K562 (cell line): Measurements from ENCODE around the gene FBXO10. TPM values are rescaled to one million over a fixed set of nuclear protein-coding genes. Genes with fewer than 3 reads are reported as not detected.

Experiments used
- ATAC-seq: fragments of 200-7000 bp; cut with Tn5 transposase; 3 replicates; pipeline ENCODE4 v1.9.1; 2020; ENCODE audit warnings: moderate library complexity
- BruUV-seq: library from RNA; stranded (reverse); fragments of 400-500 nt; replicated peaks from 2 replicates; lab custom pipeline; 2021; lab: Mats Ljungman, UMichigan
- CTCF ChIA-PET: fragments of 300-600 bp; formaldehyde crosslinking; extraction: SDS; loops from one replicate; lab custom pipeline; 2021; ENCODE audit warnings: low intra/inter-chr PET ratio; lab: Yijun Ruan, JAX
- POLR2A ChIA-PET: fragments of 300-600, 350-650 bp; sonication (Branson Sonifier 250); formaldehyde crosslinking; extraction: SDS; loops from one replicate; lab custom pipeline; 2021; ENCODE audit warnings: antibody characterized with exemption, inconsistent platforms; lab: Yijun Ruan, JAX
- DNase-seq, 4 experiments: peaks; one replicate each; pipeline versions ENCODE4 v3.0.0 to v3.0.0-alpha.2; 2011 to 2018; ENCODE audit warnings: low spot score in 3 of 4, mixed read lengths in 3 of 4; ENCODE audit errors: extremely low read depth in 1 of 4
- FAIRE-seq: peaks from 2 replicates; lab custom pipeline; 2011; peaks lifted over from hg19 to GRCh38; lab: Jason Lieb, UNC
- H2AFZ ChIP-seq: 2 replicates; pipeline ENCODE4 v1.6.0; 2011; ENCODE audit warnings: low read depth, low read length, control low read depth, inconsistent platforms
- H3K27ac ChIP-seq: fragments of 200-600 bp; 3 replicates; pipeline ENCODE4 v1.8.0; 2011; ENCODE audit warnings: low read depth, mild to moderate bottlenecking, control low read depth, inconsistent platforms, low read length, moderate library complexity, mixed read lengths; ENCODE audit errors: extremely low read depth
- H3K27me3 ChIP-seq, 2 experiments: fragments of 300-600 bp in 1 of 2; 2 replicates in 1 of 2; 3 replicates in 1 of 2; pipeline versions ENCODE4 v1.6.0 to v1.8.0; 2011; ENCODE audit warnings: inconsistent platforms in 2 of 2, low read length in 2 of 2, mild to moderate bottlenecking in 1 of 2, mixed read lengths in 1 of 2, moderate library complexity in 1 of 2; ENCODE audit not compliant: control insufficient read depth in 2 of 2, insufficient read depth in 2 of 2
- H3K36me3 ChIP-seq: fragments of 300-600 bp; 3 replicates; pipeline ENCODE4 v1.8.0; 2011; ENCODE audit warnings: mild to moderate bottlenecking, low read length, inconsistent platforms; ENCODE audit not compliant: control insufficient read depth, insufficient read depth
- H3K4me1 ChIP-seq, 2 experiments: fragments of 200-600 bp in 1 of 2; replicated peaks in 1 of 2; 2 replicates in 1 of 2; 3 replicates in 1 of 2; pipeline versions ENCODE4 v1.5.1 to v1.8.0; 2011; ENCODE audit warnings: inconsistent platforms in 2 of 2, low read length in 2 of 2, mild to moderate bottlenecking in 1 of 2, mixed read lengths in 1 of 2, moderate library complexity in 1 of 2; ENCODE audit not compliant: control insufficient read depth in 2 of 2, insufficient read depth in 2 of 2
- H3K4me2 ChIP-seq: 2 replicates; pipeline ENCODE4 v1.6.1; 2011; ENCODE audit warnings: low read length, control low read depth, inconsistent platforms, mixed read lengths; ENCODE audit not compliant: insufficient read depth
- H3K4me3 ChIP-seq: fragments of 200-600 bp; sonication (generic), shearing (Covaris generic); 2 replicates; pipeline ENCODE4 v1.5.1; 2016; ENCODE audit warnings: control low read depth, inconsistent platforms
- H3K79me2 ChIP-seq: fragments of 200-600 bp; 3 replicates; pipeline ENCODE4 v1.8.0; 2011; ENCODE audit warnings: low read length, inconsistent platforms; ENCODE audit not compliant: control insufficient read depth, insufficient read depth
- H3K9ac ChIP-seq, 2 experiments: 2 replicates each; pipeline versions ENCODE4 v1.6.0 to v1.6.1; 2011; ENCODE audit warnings: low read depth in 2 of 2, low read length in 2 of 2, control low read depth in 1 of 2, inconsistent platforms in 1 of 2, mild to moderate bottlenecking in 1 of 2, mixed read lengths in 1 of 2; ENCODE audit not compliant: insufficient read depth in 1 of 2
- H3K9me1 ChIP-seq: one replicate; pipeline ENCODE4 v1.6.0; 2011; ENCODE audit warnings: inconsistent platforms, mild to moderate bottlenecking, low read length, moderate library complexity; ENCODE audit not compliant: control insufficient read depth, insufficient read depth
- H3K9me3 ChIP-seq: replicated peaks from 2 replicates; pipeline ENCODE4 v1.5.1; 2011; ENCODE audit warnings: low read depth, low read length, inconsistent platforms; ENCODE audit not compliant: control insufficient read depth, insufficient read depth
- H4K20me1 ChIP-seq: replicated peaks from 2 replicates; pipeline ENCODE4 v1.6.1; 2011; ENCODE audit warnings: low read length, inconsistent platforms, mixed read lengths; ENCODE audit not compliant: control insufficient read depth, insufficient read depth
- BRD9 ChIP-seq: fragments of 450-650 bp; IDR thresholded peaks from 2 replicates; pipeline ENCODE4 v1.6.1; 2018; ENCODE audit warnings: low read depth; ENCODE audit not compliant: partially characterized antibody
- CBFA2T3 ChIP-seq: fragments of 450-650 bp; IDR thresholded peaks from 2 replicates; pipeline ENCODE4 v1.6.1; 2017
- CHAMP1 ChIP-seq: fragments of 450-650 bp; IDR thresholded peaks from 2 replicates; pipeline ENCODE4 v1.6.1; 2016; ENCODE audit warnings: mild to moderate bottlenecking
- MLX ChIP-seq, 2 experiments: fragments of 450-650 bp in 1 of 2; sonication (generic) in 1 of 2; formaldehyde crosslinking; conservative IDR thresholded peaks; 2 replicates each; pipeline versions ENCODE4 v1.4.0 to v1.8.1; 2020 to 2022; ENCODE audit warnings: mild to moderate bottlenecking in 1 of 2, missing genetic modification reagents in 1 of 2
- TAF7 ChIP-seq: fragments of 450-650 bp; IDR thresholded peaks from 2 replicates; pipeline ENCODE4 v1.6.1; 2016; ENCODE audit warnings: missing genetic modification characterization, missing compliant biosample characterization
- TEAD1 ChIP-seq, 2 experiments: fragments of 450-650 bp in 1 of 2; sonication (generic) in 1 of 2; formaldehyde crosslinking; IDR thresholded peaks; 2 replicates each; pipeline versions ENCODE4 v1.4.0 to v1.8.0; 2020 to 2022; ENCODE audit warnings: mild to moderate bottlenecking in 2 of 2, missing genetic modification reagents in 1 of 2
- TFAM ChIP-seq: fragments of 250-450 bp; sonication (Bioruptor Pico); conservative IDR thresholded peaks from 2 replicates; pipeline ENCODE4 v1.5.0; 2021; ENCODE audit warnings: mild to moderate bottlenecking, moderate library complexity
- TSC22D4 ChIP-seq: fragments of 450-650 bp; IDR thresholded peaks from 2 replicates; pipeline ENCODE4 v1.6.1; 2016; ENCODE audit warnings: missing genetic modification characterization, missing biosample characterization, control low read depth
- ZNF124 ChIP-seq: sonication (generic); formaldehyde crosslinking; IDR thresholded peaks from 2 replicates; pipeline ENCODE4 v1.8.1; 2022; ENCODE audit warnings: missing genetic modification reagents
- ZNF140 ChIP-seq: fragments of 250-450 bp; sonication (Bioruptor Pico); IDR thresholded peaks from 2 replicates; pipeline ENCODE4 v1.8.0; 2021; ENCODE audit warnings: moderate library complexity, mild to moderate bottlenecking, inconsistent platforms
- ZNF175 ChIP-seq: fragments of 200-800 bp; sonication (Bioruptor generic); IDR thresholded peaks from 2 replicates; pipeline ENCODE4 v1.6.1; 2016; ENCODE audit warnings: low read depth, mild to moderate bottlenecking, missing genetic modification characterization, missing compliant biosample characterization
- WGBS: fragments of 100-300 bp; shearing (Covaris generic); methylation state at CpG from one replicate; pipeline ENCODE4 v1.1.6; 2016; ENCODE audit warnings: low coverage, mixed read lengths; ENCODE audit not compliant: insufficient coverage; ENCODE audit errors: missing lambda C conversion rate; 5-methylcytosine and 5-hydroxymethylcytosine counted together
- in situ Hi-C: fragments of 300-500 bp; cut with MboI; formaldehyde crosslinking; loops from 4 replicates; pipeline ENCODE4 v1.15.0; 2018; ENCODE audit warnings: inconsistent platforms, mixed read lengths
- intact Hi-C: fragments of 100-400 bp; cut with micrococcal nuclease; formaldehyde crosslinking; loops from 2 replicates; pipeline ENCODE4 v1.14.2; 2022
- polyA plus RNA-seq, 8 experiments: library from polyadenylated mRNA; depleted of rRNA in 4 of 8; stranded (reverse) in 5 of 8; unstranded in 3 of 8; fragments of >200 nt; fragmentation: Nextera tagmentation in 2 of 8; fragmentation: Illumina TruSeq in 1 of 8; extraction: Ambion mirVana in 2 of 8; extraction: Trizol in 1 of 8; gene quantifications; 2 replicates each; pipeline versions ENCODE4 v1.2.1 to v1.2.3, GENCODE V29; 2011 to 2014; ENCODE audit warnings: inconsistent platforms in 1 of 8, missing spikeins in 1 of 8
- total RNA-seq, 7 experiments: library from RNA; depleted of rRNA in 6 of 7; stranded (reverse); fragments of >200 nt in 6 of 7; fragmentation: Illumina TruSeq in 2 of 7; extraction: Trizol in 2 of 7; gene quantifications; 2 replicates each; pipeline versions ENCODE4 v1.2.1 to v1.2.3, GENCODE V29; 2011 to 2021; ENCODE audit warnings: low replicate concordance in 1 of 7

FBXO10 gene
- total and polyA plus RNA-seq, 9 of the 15 experiments (the other 6 are each of a cell fraction or from before 2014, with no cell fraction given): 0.84 to 9.9 (median 6.0) TPM

- no peaks in the 10 kb centered on the region for H3K4me1 ChIP-seq
- no peaks in the 10 kb centered on the region for H3K27me3 ChIP-seq
- H3K27ac ChIP-seq: no peak overlapping the region
- no peak overlapping the region for H3K9ac ChIP-seq
- ATAC-seq (peak; percentile 33; the same call in 1 of the 3 replicates), DNase-seq (no peak), FAIRE-seq (no peak)
- H3K9me3 ChIP-seq: no peaks in the 10 kb centered on the region
- H4K20me1 ChIP-seq: 0 out of 2 replicates have a peak, but pooled peaks cover 6% of the 10 kb centered on the region
- H3K9me1 ChIP-seq: no peaks in the 10 kb centered on the region
- no peak for TF ChIP-seq TAF7
- TF ChIP-seq ZNF140 (CRISPR knock-in tag): no peak
- no peak for TF ChIP-seq ZNF175 (CRISPR knock-in tag)
- no peak overlapping the region for H2AFZ ChIP-seq
- BruUV-seq: no TSS peak
- 67% methylated on average over 7 of the region's 7 CpGs for WGBS
- intact Hi-C loops (no loop called here), in situ Hi-C loops (no loop called here)
- no peaks in the 10 kb centered on the region for H3K79me2 ChIP-seq
- ChIA-PET CTCF (no interaction called here), POLR2A (interaction anchor here (0.7 to 1.5 kb wide), 2 partner anchors 16 to 26 kb away, joined by 3 read pairs; no protein-coding TSS in a partner anchor)
- peaks cover 23% of the 10 kb centered on the region; the same call in 2 of the 3 replicates for H3K36me3 ChIP-seq
- no peak overlapping the region for H3K4me3 ChIP-seq
- no peak overlapping the region for H3K4me2 ChIP-seq
These were observed 41.8 kb downstream of the FBXO10 start for GRCh38 chr9:37534412-37534811.

- no peaks in the 10 kb centered on the region for H3K9me3 ChIP-seq
- ChIA-PET CTCF (no interaction called here), POLR2A (interaction anchor here (0.6 kb wide), 1 partner anchor 76 kb away, joined by 3 read pairs; no protein-coding TSS in a partner anchor)
- H3K9me1 ChIP-seq: no peaks in the 10 kb centered on the region
- no peak overlapping the region for H3K27ac ChIP-seq
- H3K4me2 ChIP-seq: no peak overlapping the region
- H3K79me2 ChIP-seq: no peaks in the 10 kb centered on the region
- no peak for DNase-seq
- no peak for ATAC-seq
- in situ Hi-C loops: no loop called here
- intact Hi-C loops: no loop called here
- WGBS: 84% methylated on average over 13 of the region's 13 CpGs
- no peak overlapping the region for H3K9ac ChIP-seq
- H3K4me1 ChIP-seq: no peaks in the 10 kb centered on the region
- H4K20me1 ChIP-seq: 0 out of 2 replicates have a peak, but pooled peaks cover 6% of the 10 kb centered on the region
- H2AFZ ChIP-seq: no peak overlapping the region
- BruUV-seq: no TSS peak
- peaks cover 24% of the 10 kb centered on the region; the same call in 2 of the 3 replicates for H3K36me3 ChIP-seq
- H3K4me3 ChIP-seq: no peak overlapping the region
- no peak for FAIRE-seq
- H3K27me3 ChIP-seq: no peaks in the 10 kb centered on the region
- no peak for TF ChIP-seq BRD9
- TF ChIP-seq TEAD1 (CRISPR knock-in tag; IDR thresholded peaks at IDR 0.05): no peak
- TF ChIP-seq ZNF124 (CRISPR knock-in tag): no peak
- TF ChIP-seq TFAM (CRISPR knock-in tag): no peak
- TF ChIP-seq CBFA2T3: no peak
- TF ChIP-seq CHAMP1: no peak
- no peak for TF ChIP-seq MLX (CRISPR knock-in tag; conservative IDR thresholded peaks at IDR 0.05)
- no peak for TF ChIP-seq TSC22D4
These were observed 44.5 kb downstream of the FBXO10 start for GRCh38 chr9:37531699-37532098.
